ENCODE results near the gene NPIPA7.
"Not testable (repeated sequence)": the region's sequence is repeated elsewhere in the genome, so short reads cannot be mapped to it uniquely, and the experiment has no call there.

NPIPA7 gene

DNA sequence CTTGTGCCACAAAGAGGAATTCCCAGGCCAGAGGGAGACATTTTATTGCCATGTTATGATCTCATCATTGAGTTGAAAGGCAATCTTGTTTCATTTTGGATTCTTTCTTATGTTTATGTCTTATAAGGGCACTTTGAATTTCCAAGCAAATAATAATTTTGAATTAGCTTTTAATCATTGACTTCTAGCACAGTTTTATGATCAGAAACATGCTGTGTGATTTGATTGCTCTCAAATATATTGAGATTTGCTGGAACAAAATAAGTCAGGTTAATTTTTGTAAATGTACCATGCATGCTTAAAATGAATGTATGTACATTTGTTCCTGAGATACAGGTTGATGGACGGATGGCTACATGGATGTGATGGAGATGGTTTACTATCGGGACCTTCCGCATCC is at the start of gene NPIPA7:
Gene NPIPA7, plus strand, starts transcription at position 301 of the 400 bp plus-strand sequence. CDS start 105 bp downstream, outside the sequence.
- DNase-seq, result not testable (repeated sequence)

DNA sequence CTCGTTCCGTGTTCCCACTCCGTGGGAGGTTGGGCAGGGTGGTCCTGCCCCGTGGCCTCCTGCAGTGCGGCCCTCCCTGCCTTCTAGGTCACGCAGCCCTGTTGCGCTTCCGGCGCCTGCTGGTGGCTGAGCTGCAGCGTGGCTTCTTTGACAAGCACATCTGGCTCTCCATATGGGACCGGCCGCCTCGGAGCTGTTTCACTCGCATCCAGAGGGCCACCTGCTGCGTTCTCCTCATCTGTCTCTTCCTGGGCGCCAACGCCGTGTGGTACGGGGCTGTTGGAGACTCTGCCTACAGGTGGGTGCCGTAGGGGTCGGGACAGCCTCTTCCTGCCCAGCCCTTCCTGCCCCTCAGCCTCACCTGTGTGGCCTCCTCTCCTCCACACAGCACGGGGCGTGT is 47.5 kb upstream of the NPIPA7 start:
- not testable (repeated sequence) for DNase-seq

GRCh38 chr16:16357556-16357955 is 21.4 kb upstream of the NPIPA7 start:
- DNase-seq, result not testable (repeated sequence)

DNA sequence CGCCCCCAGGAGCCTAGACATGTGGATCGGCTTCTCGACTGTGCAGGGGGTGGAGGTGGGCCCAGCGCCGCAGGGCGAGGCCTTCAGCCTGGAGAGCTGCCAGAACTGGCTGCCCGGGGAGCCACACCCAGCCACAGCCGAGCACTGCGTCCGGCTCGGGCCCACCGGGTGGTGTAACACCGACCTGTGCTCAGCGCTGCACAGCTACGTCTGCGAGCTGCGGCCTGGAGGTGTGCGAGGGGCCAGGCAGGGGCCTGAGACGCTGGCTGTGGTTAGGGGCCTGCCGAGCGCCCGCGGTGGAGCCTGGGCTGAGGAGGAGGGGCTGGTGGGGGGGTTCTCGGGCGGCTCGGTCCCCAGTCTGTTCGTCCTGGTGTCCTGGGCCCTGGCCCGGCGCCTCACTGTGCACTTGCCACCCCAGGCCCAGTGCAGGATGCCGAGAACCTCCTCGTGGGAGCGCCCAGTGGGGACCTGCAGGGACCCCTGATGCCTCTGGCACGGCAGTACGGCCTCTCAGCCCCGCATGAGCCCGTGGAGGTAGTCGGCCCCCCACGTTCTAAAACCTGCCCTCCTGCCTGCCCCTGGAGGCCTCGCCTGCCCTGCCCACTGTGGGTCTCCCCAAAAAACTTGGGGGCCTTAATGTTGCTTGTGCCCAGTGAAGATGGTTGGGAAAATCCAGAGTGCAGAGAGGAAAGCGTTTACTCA is 20.2 kb upstream of the NPIPA7 start:
- not testable (repeated sequence) for DNase-seq

- DNase-seq, result not testable (repeated sequence)
Observed at GRCh38 chr16:16363595-16363994, 15.3 kb upstream of the NPIPA7 start.

DNA sequence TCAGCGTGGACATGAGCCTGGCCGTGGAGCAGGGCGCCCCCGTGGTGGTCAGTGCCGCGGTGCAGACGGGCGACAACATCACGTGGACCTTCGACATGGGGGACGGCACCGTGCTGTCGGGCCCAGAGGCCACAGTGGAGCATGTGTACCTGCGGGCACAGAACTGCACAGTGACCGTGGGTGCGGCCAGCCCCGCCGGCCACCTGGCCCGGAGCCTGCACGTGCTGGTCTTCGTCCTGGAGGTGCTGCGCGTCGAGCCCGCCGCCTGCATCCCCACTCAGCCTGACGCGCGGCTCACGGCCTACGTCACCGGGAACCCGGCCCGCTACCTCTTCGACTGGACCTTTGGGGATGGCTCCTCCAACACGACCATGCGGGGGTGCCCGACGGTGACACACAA is 14.8 kb upstream of the NPIPA7 start:
- DNase-seq, result not testable (repeated sequence)

- not testable (repeated sequence) for DNase-seq
Observed at GRCh38 chr16:16364701-16365100, 14.2 kb upstream of the NPIPA7 start.

DNA sequence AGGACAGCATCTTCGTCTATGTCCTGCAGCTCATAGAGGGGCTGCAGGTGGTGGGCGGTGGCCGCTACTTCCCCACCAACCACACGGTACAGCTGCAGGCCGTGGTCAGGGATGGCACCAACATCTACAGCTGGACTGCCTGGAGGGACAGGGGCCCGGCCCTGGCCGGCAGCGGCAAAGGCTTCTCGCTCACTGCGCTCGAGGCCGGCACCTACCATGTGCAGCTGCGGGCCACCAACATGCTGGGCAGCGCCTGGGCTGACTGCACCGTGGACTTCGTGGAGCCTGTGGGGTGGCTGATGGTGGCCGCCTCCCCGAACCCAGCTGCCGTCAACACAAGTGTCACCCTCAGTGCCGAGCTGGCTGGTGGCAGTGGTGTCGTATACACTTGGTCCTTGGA is 13.6 kb upstream of the NPIPA7 start:
- DNase-seq, result not testable (repeated sequence)

GRCh38 chr16:16365851-16366250 is 13.1 kb upstream of the NPIPA7 start:
- not testable (repeated sequence) for DNase-seq

GRCh38 chr16:16366552-16367284 is 12.2 kb upstream of the NPIPA7 start:
- DNase-seq, result not testable (repeated sequence)

GRCh38 chr16:16367285-16367628 is 11.7 kb upstream of the NPIPA7 start:
- not testable (repeated sequence) for DNase-seq

DNA sequence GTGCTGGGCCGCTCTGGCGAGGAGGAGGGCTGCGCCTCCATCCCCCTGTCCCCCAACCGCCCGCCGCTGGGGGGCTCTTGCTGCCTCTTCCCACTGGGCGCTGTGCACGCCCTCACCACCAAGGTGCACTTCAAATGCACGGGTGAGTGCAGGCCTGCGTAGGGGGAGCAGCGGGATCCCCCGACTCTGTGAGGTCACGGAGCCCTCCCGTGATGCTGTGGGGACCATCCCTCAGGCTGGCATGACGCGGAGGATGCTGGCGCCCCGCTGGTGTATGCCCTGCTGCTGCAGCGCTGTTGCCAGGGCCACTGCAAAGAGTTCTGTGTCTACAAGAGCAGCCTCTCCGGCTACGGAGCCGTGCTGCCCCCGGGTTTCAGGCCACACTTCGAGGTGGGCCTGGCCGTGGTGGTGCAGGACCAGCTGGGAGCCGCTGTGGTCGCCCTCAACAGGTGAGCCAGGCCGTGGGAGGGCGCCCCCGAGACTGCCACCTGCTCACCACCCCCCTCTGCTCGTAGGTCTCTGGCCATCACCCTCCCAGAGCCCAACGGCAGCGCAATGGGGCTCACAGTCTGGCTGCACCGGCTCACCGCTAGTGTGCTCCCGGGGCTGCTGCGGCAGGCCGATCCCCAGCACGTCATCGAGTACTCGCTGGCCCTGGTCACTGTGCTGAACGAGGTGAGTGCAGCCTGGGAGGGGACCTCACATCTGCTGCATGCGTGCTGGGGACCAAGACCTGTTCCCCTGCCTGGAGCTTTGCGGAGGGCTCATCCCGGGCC is 9.7 kb upstream of the NPIPA7 start:
- DNase-seq, result not testable (repeated sequence)

GRCh38 chr16:16371136-16371735 is 7.7 kb upstream of the NPIPA7 start:
- not testable (repeated sequence) for DNase-seq

- DNase-seq, result not testable (repeated sequence)
Observed at GRCh38 chr16:16374192-16374591, 4.7 kb upstream of the NPIPA7 start.

DNA sequence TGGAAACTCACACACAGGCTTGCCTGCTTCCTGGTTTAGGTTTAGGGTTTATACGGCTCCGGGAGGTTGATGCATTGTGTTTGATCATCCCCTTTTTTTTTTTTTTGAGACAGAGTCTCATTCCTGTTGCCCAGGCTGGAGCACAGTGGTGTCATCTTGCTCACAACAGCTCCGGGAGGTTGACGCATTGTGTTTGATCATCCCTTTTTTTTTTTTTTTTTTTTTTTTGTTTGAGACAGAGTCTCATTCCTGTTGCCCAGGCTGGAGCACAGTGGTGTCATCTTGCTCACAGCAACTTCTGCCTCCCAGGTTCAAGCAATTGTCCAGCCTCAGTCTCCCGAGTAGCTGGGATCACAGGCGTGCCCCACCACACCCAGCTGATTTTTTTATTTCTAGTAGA is 20.7 kb downstream of the NPIPA7 start:
- DNase-seq, result not testable (repeated sequence)

GRCh38 chr16:16402333-16402732 is 23.4 kb downstream of the NPIPA7 start:
- not testable (repeated sequence) for DNase-seq

DNA sequence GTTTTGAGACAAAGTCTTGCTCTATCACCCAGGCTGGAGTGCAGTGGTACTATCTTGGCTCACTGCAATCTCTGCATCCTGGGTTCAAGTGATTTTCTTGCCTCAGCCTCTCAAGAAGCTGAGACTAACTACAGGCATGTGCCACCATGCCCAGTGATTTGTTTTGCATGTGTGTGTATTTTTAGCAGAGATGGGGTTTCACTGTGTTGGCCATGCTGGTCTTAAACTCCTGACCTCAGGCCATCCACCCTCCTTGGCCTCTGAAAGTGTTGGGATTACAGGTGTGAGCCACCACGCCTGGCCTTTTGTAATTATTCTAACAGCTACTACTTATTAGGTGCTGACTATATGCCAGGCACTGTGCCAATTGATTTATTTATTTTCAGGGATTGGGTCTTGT is 25.3 kb downstream of the NPIPA7 start:
- not testable (repeated sequence) for DNase-seq

DNA sequence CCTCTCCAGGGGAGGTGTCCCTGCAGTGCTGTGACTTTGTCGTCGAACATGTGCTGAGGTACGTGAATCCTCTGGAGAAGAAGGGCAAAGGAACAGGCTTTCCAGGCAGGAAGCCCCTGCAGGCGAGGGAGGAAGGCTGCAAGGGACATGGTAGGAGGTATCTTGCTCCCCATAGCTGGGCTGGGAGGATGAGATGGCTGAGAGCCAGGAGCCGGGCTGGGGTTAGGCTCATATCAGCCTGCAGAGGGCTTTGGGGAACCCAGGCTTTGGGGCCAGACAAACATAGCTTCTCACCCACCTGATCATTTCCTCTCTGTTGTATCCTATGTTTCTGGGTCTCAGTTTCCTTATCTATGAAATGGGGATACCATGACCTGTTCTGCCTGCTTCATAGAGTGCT is 26.5 kb downstream of the NPIPA7 start:
- DNase-seq, result not testable (repeated sequence)

- DNase-seq, result not testable (repeated sequence)
Observed at GRCh38 chr16:16408430-16408829, 29.5 kb downstream of the NPIPA7 start.

DNA sequence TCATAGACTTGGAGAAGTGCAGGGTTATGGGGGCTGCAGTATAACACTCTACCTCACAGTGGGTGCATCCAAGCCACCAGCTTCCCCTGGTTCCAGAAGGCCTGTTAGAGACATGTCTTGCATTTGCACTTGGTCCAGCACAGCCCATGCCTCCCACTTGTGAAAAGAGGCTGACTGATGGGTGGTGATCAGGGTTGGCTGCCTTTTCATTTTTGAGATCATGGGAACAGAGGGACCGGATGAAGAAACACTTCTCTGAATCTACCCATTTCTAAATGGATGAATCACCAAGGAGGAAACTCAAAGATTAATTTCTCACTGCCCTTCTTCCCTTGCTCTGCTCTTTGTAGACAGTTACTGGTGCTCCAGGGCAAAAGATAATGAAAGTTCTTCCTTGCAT is 34.8 kb downstream of the NPIPA7 start:
- DNase-seq, result not testable (repeated sequence)

GRCh38 chr16:16417071-16417470 is 38.1 kb downstream of the NPIPA7 start:
- DNase-seq, result not testable (repeated sequence)

- DNase-seq, result not testable (repeated sequence)
Observed at GRCh38 chr16:16417914-16418544, 39.1 kb downstream of the NPIPA7 start.

Data from inflammatory macrophage treated with lipopolysaccharide for 4 hours (primary cell).